Spleen (tissue), 11 donors: ENCODE results near the gene GRHL3. TPM values are rescaled to one million over a fixed set of nuclear protein-coding genes. Genes with fewer than 3 reads are reported as not detected.
A peak's percentile ranks its signal among the peaks of the same experiment; 100 is the strongest.

Experiments
- DNase-seq: peaks from one replicate; pipeline ENCODE4 v3.0.0-alpha.2; 2020
- H3K27ac ChIP-seq, 8 donors: fragments of 200-600 bp; sonication (generic) in 7 of 8; 1 replicate in 4 of 8; 2 replicates in 4 of 8; pipeline versions ENCODE4 v1.5.0 to v1.8.0; 2016 to 2021; ENCODE audit warnings: inconsistent platforms in 4 of 8, mild to moderate bottlenecking in 4 of 8, moderate library complexity in 1 of 8
- H3K27me3 ChIP-seq, 7 donors: fragments of 200-600 bp; sonication (generic) in 6 of 7; replicated peaks in 1 of 7; 1 replicate in 4 of 7; 2 replicates in 3 of 7; pipeline versions ENCODE4 v1.5.0 to v1.8.0; 2016 to 2021; ENCODE audit warnings: inconsistent platforms in 3 of 7, mild to moderate bottlenecking in 1 of 7
- H3K36me3 ChIP-seq, 6 donors: fragments of 200-600 bp; sonication (generic) in 5 of 6; 1 replicate in 4 of 6; 2 replicates in 2 of 6; pipeline versions ENCODE4 v1.5.0 to v1.8.0; 2016 to 2021; ENCODE audit warnings: inconsistent platforms in 2 of 6
- H3K4me1 ChIP-seq, 6 donors: fragments of 200-600 bp; sonication (generic) in 5 of 6; 1 replicate in 3 of 6; 2 replicates in 3 of 6; pipeline versions ENCODE4 v1.5.0 to v1.8.0; 2016 to 2021; ENCODE audit warnings: inconsistent platforms in 3 of 6
- H3K4me3 ChIP-seq, 8 donors: fragments of 200-600 bp; sonication (generic) in 7 of 8; 1 replicate in 4 of 8; 2 replicates in 4 of 8; pipeline versions ENCODE4 v1.5.0 to v1.8.0; 2016 to 2021; ENCODE audit warnings: inconsistent platforms in 4 of 8, mild to moderate bottlenecking in 4 of 8, moderate library complexity in 2 of 8
- H3K9me3 ChIP-seq, 8 donors: fragments of 200-600 bp; sonication (generic) in 7 of 8; 1 replicate in 4 of 8; 2 replicates in 4 of 8; pipeline versions ENCODE4 v1.5.0 to v1.8.0; 2016 to 2021; ENCODE audit warnings: inconsistent platforms in 4 of 8
- CTCF ChIP-seq, 11 experiments: fragments of 200-600 bp in 7 of 11; fragments of 450-650 bp in 4 of 11; sonication (generic) in 4 of 11; IDR thresholded peaks in 8 of 11; conservative IDR thresholded peaks in 3 of 11; 1 replicate in 7 of 11; 2 replicates in 4 of 11; pipeline versions ENCODE4 v1.4.0 to v1.8.0; 2016 to 2021; ENCODE audit warnings: antibody characterized with exemption in 11 of 11, inconsistent platforms in 4 of 11, mild to moderate bottlenecking in 1 of 11
- POLR2A ChIP-seq, 3 donors: fragments of 450-650 bp; IDR thresholded peaks; one replicate each; pipeline ENCODE4 v1.5.1; 2017; ENCODE audit warnings: antibody characterized with exemption in 3 of 3, mild to moderate bottlenecking in 1 of 3
- POLR2AphosphoS5 ChIP-seq, 3 donors: sonication (generic); formaldehyde crosslinking; IDR thresholded peaks; one replicate each; pipeline ENCODE4 v1.5.1; 2017; ENCODE audit warnings: antibody characterized with exemption in 3 of 3
- WGBS, 5 donors: extraction: QIAGEN DNeasy Blood & Tissue Kit in 3 of 5; methylation state at CpG; one replicate each; pipeline versions ENCODE4 v1.1.5 to v1.1.7; 2013 to 2018; 5-methylcytosine and 5-hydroxymethylcytosine counted together
- intact Hi-C: fragments of 100-400 bp; cut with DNase I; formaldehyde crosslinking; loops from one replicate; pipeline ENCODE4 v1.15.0; 2023; ENCODE audit warnings: low total_unique reads
- polyA plus RNA-seq, 3 donors: library from polyadenylated mRNA; stranded (reverse); fragments of 200-250 nt; gene quantifications; one replicate each; pipeline ENCODE4 v1.2.1, GENCODE V29; 2013
- total RNA-seq, 7 donors: library from RNA; depleted of rRNA in 3 of 7; stranded (reverse); fragments of >200 nt in 3 of 7; fragmentation: NEBNext Ultra II Directional in 4 of 7; extraction: Animal tissue kit (Norgen Biotek cat#: 25700) in 4 of 7; gene quantifications; one replicate each; pipeline versions ENCODE4 v1.1.0 to v1.2.1, GENCODE V29; 2016 to 2021
- donor health status: healthy with polysubstance abuse.
- donor health status: DM: no; HTN: no; CAD: no; lungs with moderate emphysema.
- donor health status: DM: no; HTN: no; CAD: no.
- donor health status: Bipolar disorder and iron deficiency.
- donor health status: healthy.
- donor health status: DM: no; HTN: no; CAD: no.
- donor health status: DM: yes; HTN: yes; CAD: no.

GRHL3 gene
- total and polyA plus RNA-seq, 10 donors = 0.04 to 0.06 TPM; not detected in 8

- H3K4me3 ChIP-seq = no peak overlapping the region
- H3K27me3 ChIP-seq = no peaks in the 10 kb centered on the region
- TF ChIP-seq POLR2A (IDR thresholded peaks at IDR 0.05) (no peak), POLR2AphosphoS5 (IDR thresholded peaks at IDR 0.05) (no peak), CTCF (IDR thresholded peaks at IDR 0.05 in 8 of 11, conservative IDR thresholded peaks at IDR 0.05 in 3 of 11) (no peak)
- H3K9me3 ChIP-seq = no peaks in the 10 kb centered on the region
- H3K27ac ChIP-seq = peak overlapping the region in 5 of 8 donors; percentile 22 to 76 (median 51)
- H3K36me3 ChIP-seq = peaks cover 0 to 23% (median 0%) of the 10 kb centered on the region in 6 donors
- WGBS, 5 donors = 85 to 92% (median 88%) methylated on average over 8 of the region's 8 CpGs
- peaks cover 0 to 8% (median 0%) of the 10 kb centered on the region in 6 donors for H3K4me1 ChIP-seq
- DNase-seq = no peak
- intact Hi-C loops = no loop called here
These were observed 54.6 kb downstream of the GRHL3 start for GRCh38 chr1:24373710-24374109.

GRCh38 chr1:24374891-24375786 lies 56.0 kb downstream of the GRHL3 start:
- no peak for TF ChIP-seq POLR2A (IDR thresholded peaks at IDR 0.05)
- TF ChIP-seq POLR2AphosphoS5 (IDR thresholded peaks at IDR 0.05) = no peak
- no peak for TF ChIP-seq CTCF (IDR thresholded peaks at IDR 0.05 in 8 of 11, conservative IDR thresholded peaks at IDR 0.05 in 3 of 11)
- Histone ChIP-seq H3K27ac (no peak overlapping the region), H3K9me3 (no peaks in the 10 kb centered on the region), H3K4me3 (no peak overlapping the region), H3K27me3 (no peaks in the 10 kb centered on the region), H3K4me1 (peaks cover 0 to 8% (median 0%) of the 10 kb centered on the region in 6 donors), H3K36me3 (peaks cover 0 to 24% (median 0%) of the 10 kb centered on the region in 6 donors)
- DNase-seq = no peak
- 90 to 95% (median 94%) methylated on average over 13 of the region's 13 CpGs for WGBS, 5 donors
- intact Hi-C loops = no loop called here

- no peak for TF ChIP-seq POLR2A (IDR thresholded peaks at IDR 0.05)
- Histone ChIP-seq H3K27ac (no peak overlapping the region), H3K4me1 (peaks cover 0 to 14% (median 8%) of the 10 kb centered on the region in 6 donors), H3K36me3 (peaks cover 0 to 36% (median 0%) of the 10 kb centered on the region in 6 donors), H3K4me3 (no peak overlapping the region), H3K27me3 (no peaks in the 10 kb centered on the region), H3K9me3 (no peaks in the 10 kb centered on the region)
- 90 to 94% (median 93%) methylated on average over 8 of the region's 8 CpGs for WGBS, 5 donors
- no peak for DNase-seq
- intact Hi-C loops = no loop called here
These were observed 60.7 kb downstream of the GRHL3 start for GRCh38 chr1:24379733-24380315.

GRCh38 chr1:24380508-24380907 lies 61.4 kb downstream of the GRHL3 start:
- H3K27me3 ChIP-seq = no peaks in the 10 kb centered on the region
- WGBS, 5 donors = 86 to 97% (median 93%) methylated on average over 5 of the region's 5 CpGs
- no peak for DNase-seq
- intact Hi-C loops = no loop called here
- H3K4me3 ChIP-seq = no peak overlapping the region
- no peaks in the 10 kb centered on the region for H3K9me3 ChIP-seq
- H3K27ac ChIP-seq = no peak overlapping the region
- no peak for TF ChIP-seq CTCF (IDR thresholded peaks at IDR 0.05 in 8 of 11, conservative IDR thresholded peaks at IDR 0.05 in 3 of 11)
- no peak for TF ChIP-seq POLR2A (IDR thresholded peaks at IDR 0.05)
- TF ChIP-seq POLR2AphosphoS5 (IDR thresholded peaks at IDR 0.05) = no peak
- H3K36me3 ChIP-seq = peaks cover 0 to 36% (median 0%) of the 10 kb centered on the region in 6 donors
- peaks cover 0 to 21% (median 13%) of the 10 kb centered on the region in 6 donors for H3K4me1 ChIP-seq
